GM21576 (cell line): ENCODE measurements around the gene AURKB.
"Not testable (repeated sequence)": the region's sequence is repeated elsewhere in the genome, so short reads cannot be mapped to it uniquely, and the experiment has no call there.

Source experiments
- ATAC-seq: cut with Tn5 transposase; IDR thresholded peaks from one replicate; pipeline ENCODE4 v1.9.1; 2021; ENCODE audit warnings: mild to moderate bottlenecking, moderate library complexity; ENCODE audit not compliant: unreplicated experiment

The AURKB gene

GRCh38 chr17:8189041-8189710 lies 21.2 kb downstream of the AURKB start:
- ATAC-seq, result no peak

GRCh38 chr17:8188263-8188839 lies 22.0 kb downstream of the AURKB start:
- no peak for ATAC-seq

GRCh38 chr17:8187517-8188262 lies 22.7 kb downstream of the AURKB start:
- ATAC-seq, result no peak

GRCh38 chr17:8186787-8187516 lies 23.4 kb downstream of the AURKB start:
- ATAC-seq, result peak; percentile 27

- no peak for ATAC-seq
Observed at GRCh38 chr17:8186446-8186786, 24.0 kb downstream of the AURKB start.

GRCh38 chr17:8185582-8186445 lies 24.6 kb downstream of the AURKB start:
- ATAC-seq, result no peak

GRCh38 chr17:8176998-8177731 lies 33.2 kb downstream of the AURKB start:
- no peak for ATAC-seq

- ATAC-seq, result peak; percentile 53
Observed at GRCh38 chr17:8176197-8176940, 34.0 kb downstream of the AURKB start, which contains the start of gene TMEM107. TSS of gene TMEM107 (minus strand) at chr17:8176380. CDS start at chr17:8176286, 94 bp downstream.

- ATAC-seq, result peak; percentile 3
Observed at GRCh38 chr17:8175795-8176196, 34.6 kb downstream of the AURKB start.

- no peak for ATAC-seq
Observed at GRCh38 chr17:8173871-8174322, 36.5 kb downstream of the AURKB start.

- ATAC-seq, result peak; percentile 67
Observed at GRCh38 chr17:8173056-8173870, 37.1 kb downstream of the AURKB start.

- ATAC-seq, result not testable (repeated sequence)
Observed at GRCh38 chr17:8170186-8170585, 40.2 kb downstream of the AURKB start.

- no peak for ATAC-seq
Observed at GRCh38 chr17:8167526-8167925, 42.8 kb downstream of the AURKB start.

GRCh38 chr17:8166731-8167130 lies 43.6 kb downstream of the AURKB start:
- no peak for ATAC-seq

GRCh38 chr17:8164815-8165131 lies 45.6 kb downstream of the AURKB start:
- ATAC-seq, result no peak

- no peak for ATAC-seq
Observed at GRCh38 chr17:8163978-8164814, 46.2 kb downstream of the AURKB start.
